GM18873 (cell line): Measurements from ENCODE around the gene ACTG1.
"Not testable (repeated sequence)": the region's sequence is repeated elsewhere in the genome, so short reads cannot be mapped to it uniquely, and the experiment has no call there.

ENCODE experiments used
- ATAC-seq: cut with Tn5 transposase; IDR thresholded peaks from one replicate; pipeline ENCODE4 v1.9.1; 2021; ENCODE audit warnings: mild to moderate bottlenecking, moderate library complexity, moderate number of reproducible peaks; ENCODE audit not compliant: unreplicated experiment, low FRiP score

The ACTG1 gene

GRCh38 chr17:81533339-81534141 lies 20.9 kb upstream of the ACTG1 start:
- no peak for ATAC-seq

GRCh38 chr17:81532490-81533287 lies 20.1 kb upstream of the ACTG1 start:
- no peak for ATAC-seq

DNA sequence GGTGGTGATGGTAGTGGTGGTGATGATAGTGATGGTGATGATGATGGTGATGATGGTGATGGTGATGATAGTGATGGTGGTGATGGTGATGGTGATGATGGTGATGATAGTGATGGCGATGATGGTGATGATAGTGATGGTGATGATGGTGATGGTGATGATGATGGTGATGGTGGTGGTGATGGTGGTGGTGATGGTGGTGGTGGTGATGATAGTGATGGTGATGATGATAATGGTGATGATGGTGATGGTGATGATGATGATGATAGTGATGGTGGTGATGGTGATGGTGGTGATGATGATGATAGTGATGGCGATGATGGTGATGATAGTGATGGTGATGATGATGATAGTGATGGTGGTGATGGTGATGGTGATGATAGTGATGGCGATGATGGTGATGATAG lies 19.4 kb upstream of the ACTG1 start:
- ATAC-seq = not testable (repeated sequence)

DNA sequence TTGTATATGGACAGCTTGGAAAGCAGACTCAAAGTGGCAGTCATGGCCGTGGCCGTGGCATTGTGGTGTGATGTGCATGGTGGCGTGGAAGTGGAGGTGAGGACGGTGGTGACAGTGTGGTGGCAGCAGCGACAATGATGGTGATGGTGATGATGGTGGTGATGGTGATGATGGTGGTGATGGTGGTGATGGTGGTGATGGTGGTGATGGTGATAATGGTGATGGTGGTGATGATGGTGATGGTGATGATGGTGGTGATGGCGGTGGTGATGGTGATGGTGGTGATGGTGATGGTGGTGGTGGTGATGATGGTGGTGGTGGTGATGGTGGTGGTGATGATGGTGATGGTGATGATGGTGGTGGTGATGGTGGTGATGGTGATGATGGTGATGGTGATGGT lies 18.4 kb upstream of the ACTG1 start:
- not testable (repeated sequence) for ATAC-seq

- no peak for ATAC-seq
Observed at GRCh38 chr17:81529437-81529803, 16.8 kb upstream of the ACTG1 start.

GRCh38 chr17:81528651-81529436 lies 16.2 kb upstream of the ACTG1 start:
- ATAC-seq = no peak

GRCh38 chr17:81528384-81528650 lies 15.7 kb upstream of the ACTG1 start:
- ATAC-seq = no peak

- ATAC-seq = no peak
Observed at GRCh38 chr17:81527591-81528383, 15.2 kb upstream of the ACTG1 start, which contains the start of gene FSCN2. Gene FSCN2, plus strand, starts transcription at chr17:81528377. Its CDS starts 155 bp downstream, at chr17:81528532.

DNA sequence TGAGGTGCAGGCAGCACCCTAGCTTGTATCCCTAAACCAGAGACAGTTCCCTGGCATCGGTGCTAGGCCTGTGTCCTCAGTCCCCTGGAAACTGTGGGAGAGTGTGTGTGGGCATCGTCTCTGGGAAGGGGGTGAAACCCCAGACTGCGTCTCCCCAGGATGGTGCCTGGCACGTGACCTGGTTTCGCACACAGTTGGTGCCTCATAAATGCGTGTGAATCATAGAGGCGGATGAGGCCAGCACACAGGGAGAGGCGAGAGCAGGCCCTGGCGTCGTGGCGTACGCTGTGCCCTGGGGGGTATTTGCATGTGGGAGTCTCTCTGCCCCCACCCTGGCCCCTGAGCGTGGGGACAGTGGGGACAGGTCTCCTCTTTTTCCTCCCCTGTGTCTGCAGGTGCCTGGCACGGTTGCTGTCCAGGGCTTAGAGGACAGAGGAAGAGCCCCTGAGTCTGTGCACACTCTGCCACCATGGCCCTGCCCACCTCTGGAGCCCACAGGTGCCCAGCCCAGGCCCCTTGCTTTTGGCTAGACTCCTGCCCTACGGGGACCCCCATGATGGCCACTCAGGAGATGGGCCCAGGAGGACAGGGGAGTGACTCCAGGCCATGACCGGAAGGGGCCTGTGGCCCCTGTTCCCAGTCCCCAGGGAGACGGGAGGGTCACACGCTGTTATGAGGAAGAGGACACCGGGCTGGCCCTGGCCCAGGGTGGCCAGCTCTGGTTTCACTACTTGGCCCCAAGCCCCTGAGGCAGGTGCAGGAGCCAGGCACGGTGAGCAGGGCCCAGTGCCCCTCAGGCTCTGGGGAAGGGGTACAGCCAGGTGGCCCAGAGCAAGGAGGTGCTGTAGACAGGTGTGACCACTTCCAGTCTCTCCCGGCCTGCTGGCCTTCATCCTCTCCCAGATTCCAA lies 14.3 kb upstream of the ACTG1 start:
- ATAC-seq = no peak

DNA sequence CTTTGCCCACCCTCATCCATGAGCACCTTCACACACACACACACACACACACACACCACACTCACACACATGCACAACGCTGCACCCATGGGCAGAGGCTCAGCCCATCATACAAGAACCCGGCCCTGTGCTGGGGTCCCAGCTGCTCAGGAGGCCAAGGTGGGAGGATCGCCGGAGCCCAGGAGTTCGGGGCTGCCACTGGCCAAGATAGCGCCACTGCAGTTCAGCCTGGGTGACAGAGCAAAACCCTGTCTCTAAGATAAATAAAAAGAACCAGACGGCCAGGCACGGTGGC lies 12.2 kb upstream of the ACTG1 start:
- ATAC-seq = no peak

GRCh38 chr17:81524039-81524864 lies 11.7 kb upstream of the ACTG1 start:
- ATAC-seq = no peak

- ATAC-seq = no peak
Observed at GRCh38 chr17:81523402-81524038, 10.9 kb upstream of the ACTG1 start.

GRCh38 chr17:81522491-81523401 lies 10.1 kb upstream of the ACTG1 start:
- ATAC-seq = no peak

DNA sequence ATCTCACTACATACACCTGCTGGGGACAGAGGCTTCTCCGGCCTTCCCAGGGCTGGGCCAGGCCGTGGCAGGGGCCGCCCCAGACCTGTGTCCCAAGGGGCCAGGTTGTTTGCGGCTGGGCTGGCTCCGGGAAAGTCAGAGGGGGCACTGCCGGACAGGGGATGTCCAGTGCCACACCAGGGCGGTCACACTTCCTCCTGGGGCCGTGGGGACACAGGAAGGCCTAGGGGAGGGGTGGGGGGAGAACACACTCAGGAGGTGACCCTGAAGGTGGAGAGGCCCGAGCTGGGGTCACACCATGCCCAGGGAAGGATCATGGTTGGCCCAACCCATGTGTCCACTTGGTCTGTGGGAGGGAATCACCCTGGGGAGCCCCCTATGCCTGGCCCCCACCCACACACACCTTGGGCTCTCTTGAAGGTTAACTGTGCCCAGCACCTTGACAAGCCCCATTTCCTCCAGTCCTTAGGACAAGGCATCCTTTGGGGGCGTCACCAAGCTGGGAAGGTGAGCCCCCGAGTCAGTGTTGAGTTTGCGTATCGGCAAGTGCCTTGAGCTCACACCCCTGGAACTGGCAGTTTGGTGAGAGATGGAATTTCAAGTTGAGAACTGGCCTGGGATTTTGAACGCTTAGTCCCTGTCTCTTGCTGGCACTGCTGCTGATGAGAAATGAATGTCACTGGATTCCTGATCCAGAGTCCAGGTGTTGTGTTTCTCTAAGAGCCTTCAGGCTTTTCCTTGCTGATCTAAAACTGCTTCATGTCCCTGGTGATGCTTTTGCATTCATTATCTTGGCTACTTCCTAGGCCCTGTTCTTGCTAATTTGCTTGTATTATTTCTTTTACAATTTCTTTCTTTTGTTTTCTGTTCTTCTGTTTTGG lies 7.7 kb upstream of the ACTG1 start:
- no peak for ATAC-seq

GRCh38 chr17:81519284-81520020 lies 6.9 kb upstream of the ACTG1 start:
- ATAC-seq = no peak
